Gastrocnemius medialis (tissue), 4 donors: Measurements from ENCODE around the gene CPA4. TPM values are rescaled to one million over a fixed set of nuclear protein-coding genes. Genes with fewer than 3 reads are reported as not detected.

Experiments
- ATAC-seq, 2 donors: fragments of 150-250 bp; one replicate each; pipeline ENCODE4 v1.9.1; 2016
- DNase-seq, 2 donors: peaks; one replicate each; pipeline ENCODE4 v3.0.0-alpha.2; 2019
- H3K27ac ChIP-seq, 4 donors: fragments of 200-600 bp; sonication (generic); 1 replicate in 1 of 4; 2 replicates in 3 of 4; pipeline ENCODE4 v1.5.1; 2016 to 2018; ENCODE audit warnings: mild to moderate bottlenecking in 2 of 4, moderate library complexity in 1 of 4
- H3K27me3 ChIP-seq, 3 donors: fragments of 200-600 bp; sonication (generic) in 2 of 3; 1 replicate in 1 of 3; 2 replicates in 2 of 3; pipeline versions ENCODE4 v1.5.1 to v1.6.0; 2016 to 2019; ENCODE audit warnings: mild to moderate bottlenecking in 1 of 3, moderate library complexity in 1 of 3
- H3K36me3 ChIP-seq, 2 donors: fragments of 200-600 bp; sonication (generic) in 1 of 2; one replicate each; pipeline ENCODE4 v1.5.1; 2017 to 2018
- H3K4me1 ChIP-seq, 2 donors: fragments of 200-600 bp; sonication (generic) in 1 of 2; one replicate each; pipeline ENCODE4 v1.5.1; 2016 to 2017; ENCODE audit warnings: mild to moderate bottlenecking in 2 of 2
- H3K4me3 ChIP-seq, 4 donors: fragments of 200-600 bp; sonication (generic) in 3 of 4; 1 replicate in 1 of 4; 2 replicates in 3 of 4; pipeline ENCODE4 v1.5.1; 2016 to 2019; ENCODE audit warnings: mild to moderate bottlenecking in 2 of 4
- H3K9me3 ChIP-seq, 3 donors: fragments of 200-600 bp; sonication (generic) in 2 of 3; 1 replicate in 1 of 3; 2 replicates in 2 of 3; pipeline ENCODE4 v1.5.1; 2016 to 2019
- CTCF ChIP-seq, 5 experiments: fragments of 450-650 bp in 3 of 5; fragments of 200-600 bp in 2 of 5; sonication (generic) in 2 of 5; IDR thresholded peaks in 4 of 5; conservative IDR thresholded peaks in 1 of 5; 1 replicate in 4 of 5; 2 replicates in 1 of 5; pipeline ENCODE4 v1.5.1; 2016 to 2019; ENCODE audit warnings: antibody characterized with exemption in 5 of 5, mild to moderate bottlenecking in 3 of 5, moderate library complexity in 3 of 5
- POLR2A ChIP-seq, 2 donors: fragments of 450-650 bp; IDR thresholded peaks; one replicate each; pipeline ENCODE4 v1.6.1; 2017; ENCODE audit warnings: antibody characterized with exemption in 2 of 2, mild to moderate bottlenecking in 2 of 2, moderate library complexity in 2 of 2
- in situ Hi-C, 4 donors: fragments of 200-750 bp; cut with MboI; loops; one replicate each; pipeline versions ENCODE4 v1.15.0 to v1.8.0; 2017; ENCODE audit warnings: low sequenced_read_pairs in 4 of 4
- intact Hi-C: fragments of 100-400 bp; cut with DNase I; formaldehyde crosslinking; loops from one replicate; pipeline ENCODE4 v1.15.1; 2023; ENCODE audit warnings: low total_unique reads
- total RNA-seq, 4 donors: library from RNA; depleted of rRNA; stranded (reverse); fragments of >200 nt; gene quantifications; one replicate each; pipeline versions ENCODE4 v1.1.0 to v1.2.3, GENCODE V29; 2016

The CPA4 gene
- total RNA-seq, 4 donors from 2014 or later = not detected

GRCh38 chr7:130367836-130368746 lies 75.1 kb downstream of the CPA4 start:
- TF ChIP-seq CTCF (IDR thresholded peaks at IDR 0.05 in 4 of 5, conservative IDR thresholded peaks at IDR 0.05 in 1 of 5) (no peak), POLR2A (IDR thresholded peaks at IDR 0.05) (no peak)
- Histone ChIP-seq H3K4me3 (no peak overlapping the region), H3K27me3 (no peaks in the 10 kb centered on the region), H3K27ac (peak overlapping the region in 2 of 4 donors; percentile 53 to 58), H3K4me1 (peaks cover 32 to 57% of the 10 kb centered on the region in 2 donors), H3K36me3 (no peaks in the 10 kb centered on the region), H3K9me3 (no peaks in the 10 kb centered on the region)
- intact Hi-C loops = no loop called here
- in situ Hi-C loops = no loop called here
- ATAC-seq (no peak), DNase-seq (no peak)

- ATAC-seq = no peak
- intact Hi-C loops = no loop called here
Observed at GRCh38 chr7:130369110-130369711, 76.2 kb downstream of the CPA4 start.

GRCh38 chr7:130369831-130370550 lies 77.0 kb downstream of the CPA4 start:
- in situ Hi-C loops = no loop called here

More at GRCh38 chr7:130369110-130369711, 76.2 kb downstream of the CPA4 start:
- H3K9me3 ChIP-seq = no peaks in the 10 kb centered on the region
- TF ChIP-seq CTCF (IDR thresholded peaks at IDR 0.05 in 4 of 5, conservative IDR thresholded peaks at IDR 0.05 in 1 of 5) = no peak
- TF ChIP-seq POLR2A (IDR thresholded peaks at IDR 0.05) = no peak
- DNase-seq = no peak
- H3K4me3 ChIP-seq = no peak overlapping the region
- peak overlapping the region in 3 of 4 donors; percentile 45 to 58 (median 53) for H3K27ac ChIP-seq
- in situ Hi-C loops = no loop called here
- no peaks in the 10 kb centered on the region for H3K27me3 ChIP-seq
- no peaks in the 10 kb centered on the region for H3K36me3 ChIP-seq
- peaks cover 36 to 60% of the 10 kb centered on the region in 2 donors for H3K4me1 ChIP-seq

More at GRCh38 chr7:130369831-130370550, 77.0 kb downstream of the CPA4 start:
- H3K9me3 ChIP-seq = no peaks in the 10 kb centered on the region
- intact Hi-C loops = no loop called here
- DNase-seq (no peak), ATAC-seq (no peak)
- H3K4me3 ChIP-seq = no peak overlapping the region
- peak overlapping the region in 3 of 4 donors; percentile 18 to 85 (median 53) for H3K27ac ChIP-seq
- TF ChIP-seq CTCF (IDR thresholded peaks at IDR 0.05 in 4 of 5, conservative IDR thresholded peaks at IDR 0.05 in 1 of 5) (no peak), POLR2A (IDR thresholded peaks at IDR 0.05) (no peak)
- no peaks in the 10 kb centered on the region for H3K36me3 ChIP-seq
- no peaks in the 10 kb centered on the region for H3K27me3 ChIP-seq
- H3K4me1 ChIP-seq = peaks cover 28 to 53% of the 10 kb centered on the region in 2 donors
